GM04504 (cell line): ENCODE measurements around the gene ALLC.
"Not testable (repeated sequence)": the region's sequence is repeated elsewhere in the genome, so short reads cannot be mapped to it uniquely, and the experiment has no call there.

Experiments
- DNase-seq: peaks from one replicate; pipeline ENCODE4 v3.0.0-alpha.2; 2012; ENCODE audit warnings: low read depth

ALLC gene

GRCh38 chr2:3655871-3656761 lies 1.9 kb upstream of the ALLC start:
- DNase-seq, result no peak

- DNase-seq, result no peak
Measured at GRCh38 chr2:3656762-3657721, 958 bp upstream of the ALLC start.

- no peak for DNase-seq
Measured at GRCh38 chr2:3659447-3660432, 1.7 kb downstream of the ALLC start.

- DNase-seq, result not testable (repeated sequence)
Measured at GRCh38 chr2:3660640-3661039, 2.6 kb downstream of the ALLC start.

GRCh38 chr2:3661149-3661660 lies 3.2 kb downstream of the ALLC start:
- no peak for DNase-seq

- DNase-seq, result no peak
Measured at GRCh38 chr2:3662239-3662638, 4.2 kb downstream of the ALLC start.

GRCh38 chr2:3664118-3664517 lies 6.1 kb downstream of the ALLC start:
- DNase-seq, result no peak

GRCh38 chr2:3664925-3665324 lies 6.9 kb downstream of the ALLC start:
- no peak for DNase-seq

- DNase-seq, result no peak
Measured at GRCh38 chr2:3665886-3666612, 8.0 kb downstream of the ALLC start.

GRCh38 chr2:3666613-3666975 lies 8.6 kb downstream of the ALLC start:
- DNase-seq, result no peak

- no peak for DNase-seq
Measured at GRCh38 chr2:3667151-3667631, 9.2 kb downstream of the ALLC start.

GRCh38 chr2:3669656-3670055 lies 11.7 kb downstream of the ALLC start:
- no peak for DNase-seq

GRCh38 chr2:3670376-3670775 lies 12.4 kb downstream of the ALLC start:
- DNase-seq, result no peak

GRCh38 chr2:3670941-3671340 lies 12.9 kb downstream of the ALLC start:
- no peak for DNase-seq

- DNase-seq, result no peak
Measured at GRCh38 chr2:3672861-3673678, 15.1 kb downstream of the ALLC start.

GRCh38 chr2:3674066-3674845 lies 16.3 kb downstream of the ALLC start:
- no peak for DNase-seq

GRCh38 chr2:3675687-3676086 lies 17.7 kb downstream of the ALLC start:
- no peak for DNase-seq

GRCh38 chr2:3677436-3677835 lies 19.4 kb downstream of the ALLC start:
- no peak for DNase-seq

- DNase-seq, result no peak
Measured at GRCh38 chr2:3678212-3678611, 20.2 kb downstream of the ALLC start.
